SK-N-SH (cell line): Measurements from ENCODE around the gene ACTL10. TPM values are rescaled to one million over a fixed set of nuclear protein-coding genes. Genes with fewer than 3 reads are reported as not detected.
A peak's percentile ranks its signal among the peaks of the same experiment; 100 is the strongest.

ENCODE experiments used
- CTCF ChIA-PET: fragments of 300-600, 350-600 bp; formaldehyde crosslinking; extraction: SDS; loops from one replicate; lab custom pipeline; 2021; lab: Yijun Ruan, JAX
- POLR2A ChIA-PET: fragments of 350-600 bp; sonication (Branson Sonifier 250); formaldehyde crosslinking; extraction: SDS; loops from one replicate; lab custom pipeline; 2020; ENCODE audit warnings: antibody characterized with exemption, inconsistent platforms; lab: Yijun Ruan, JAX
- DNase-seq: peaks from one replicate; pipeline ENCODE4 v3.0.0; 2012
- H2AFZ ChIP-seq: fragments of 200-600 bp; sonication (generic); 2 replicates; pipeline ENCODE4 v1.8.1; 2016; ENCODE audit warnings: antibody characterized with exemption, mild to moderate bottlenecking, low read depth
- H3F3A ChIP-seq: fragments of 200-600 bp; sonication (generic); replicated peaks from 2 replicates; pipeline ENCODE3; 2016; ENCODE audit warnings: antibody characterized with exemption, mild to moderate bottlenecking; ENCODE audit not compliant: insufficient read depth
- H3K27ac ChIP-seq, 2 experiments: fragments of 200-500 bp in 1 of 2; fragments of 200-600 bp in 1 of 2; sonication (Bioruptor generic) in 1 of 2; sonication (generic), shearing (Covaris generic) in 1 of 2; 2 replicates each; pipeline versions ENCODE4 v1.5.1 to v1.6.1; 2014 to 2016; ENCODE audit warnings: low read depth in 2 of 2, inconsistent platforms in 1 of 2, low read length in 1 of 2, mild to moderate bottlenecking in 1 of 2, mixed read lengths in 1 of 2
- H3K27me3 ChIP-seq: fragments of 200-600 bp; sonication (generic), shearing (Covaris generic); 2 replicates; pipeline ENCODE4 v1.6.1; 2016; ENCODE audit warnings: mixed run types; ENCODE audit not compliant: insufficient read depth
- H3K36me3 ChIP-seq, 2 experiments: fragments of 200-500 bp in 1 of 2; fragments of 200-600 bp in 1 of 2; sonication (Bioruptor generic) in 1 of 2; sonication (generic) in 1 of 2; replicated peaks in 1 of 2; 2 replicates each; pipeline versions ENCODE3 to v1.5.1; 2014 to 2016; ENCODE audit warnings: low read length in 1 of 2, mild to moderate bottlenecking in 1 of 2; ENCODE audit not compliant: insufficient read depth in 2 of 2, control insufficient read depth in 1 of 2
- H3K4me1 ChIP-seq, 2 experiments: fragments of 200-500 bp in 1 of 2; fragments of 200-600 bp in 1 of 2; sonication (Bioruptor generic) in 1 of 2; sonication (generic), shearing (Covaris generic) in 1 of 2; 2 replicates each; pipeline versions ENCODE4 v1.5.1 to v1.6.1; 2014 to 2016; ENCODE audit warnings: low read depth in 1 of 2, low read length in 1 of 2, mixed run types in 1 of 2; ENCODE audit not compliant: insufficient read depth in 2 of 2, control insufficient read depth in 1 of 2
- H3K4me2 ChIP-seq: fragments of 200-600 bp; sonication (generic), shearing (Covaris generic); 2 replicates; pipeline ENCODE4 v1.6.1; 2017; ENCODE audit warnings: mixed run types
- H3K4me3 ChIP-seq, 2 experiments: fragments of 200-500 bp in 1 of 2; fragments of 200-600 bp in 1 of 2; sonication (Bioruptor generic) in 1 of 2; sonication (generic), shearing (Covaris generic) in 1 of 2; 2 replicates each; pipeline versions ENCODE4 v1.5.1 to v1.8.1; 2014 to 2016; ENCODE audit warnings: low read depth in 2 of 2, inconsistent platforms in 1 of 2, low read length in 1 of 2, mild to moderate bottlenecking in 1 of 2, mixed read lengths in 1 of 2, moderate library complexity in 1 of 2
- H3K79me2 ChIP-seq: fragments of 200-600 bp; sonication (generic); 2 replicates; pipeline ENCODE4 v1.8.1; 2017; ENCODE audit warnings: mild to moderate bottlenecking; ENCODE audit not compliant: insufficient read depth
- H3K9ac ChIP-seq: fragments of 200-600 bp; sonication (generic); 2 replicates; pipeline ENCODE4 v1.6.1; 2017; ENCODE audit warnings: mixed run types
- H3K9me2 ChIP-seq: fragments of 200-600 bp; sonication (generic); 2 replicates; pipeline ENCODE4 v1.6.1; 2017; ENCODE audit warnings: mixed run types
- H3K9me3 ChIP-seq: fragments of 200-600 bp; sonication (generic); 2 replicates; pipeline ENCODE4 v1.6.1; 2017; ENCODE audit warnings: mixed run types, mild to moderate bottlenecking, moderate library complexity
- H4K20me1 ChIP-seq: fragments of 200-600 bp; sonication (generic); 2 replicates; pipeline ENCODE4 v1.6.1; 2017; ENCODE audit warnings: mild to moderate bottlenecking, mixed run types; ENCODE audit not compliant: insufficient read depth
- ELF1 ChIP-seq: IDR thresholded peaks from 2 replicates; pipeline ENCODE4 v1.4.0; 2012
- FOXJ3 ChIP-seq: sonication (generic); formaldehyde crosslinking; IDR thresholded peaks from 2 replicates; pipeline ENCODE4 v1.5.1; 2020; ENCODE audit warnings: mild to moderate bottlenecking, missing genetic modification reagents
- GATA2 ChIP-seq: sonication (generic); formaldehyde crosslinking; IDR thresholded peaks from 2 replicates; pipeline ENCODE4 v1.5.0; 2020; ENCODE audit warnings: mild to moderate bottlenecking, missing genetic modification reagents
- MEF2A ChIP-seq: IDR thresholded peaks from 2 replicates; pipeline ENCODE4 v1.4.0; 2012; ENCODE audit warnings: low read depth, borderline replicate concordance
- RXRA ChIP-seq: IDR thresholded peaks from 2 replicates; pipeline ENCODE4 v1.4.0; 2012; ENCODE audit warnings: low read depth, mild to moderate bottlenecking, borderline replicate concordance
- SMC3 ChIP-seq: IDR thresholded peaks from 2 replicates; pipeline ENCODE4 v1.6.1; 2012; ENCODE audit warnings: low read depth, low read length, improper control_type of control experiment
- TAF1 ChIP-seq: IDR thresholded peaks from 2 replicates; pipeline ENCODE4 v1.6.1; 2012; ENCODE audit warnings: low read depth, mild to moderate bottlenecking, low read length, moderate library complexity, borderline replicate concordance
- WGBS: methylation state at CpG from one replicate; pipeline ENCODE4 v1.1.6; 2017; ENCODE audit warnings: low lambda C conversion rate; 5-methylcytosine and 5-hydroxymethylcytosine counted together
- polyA plus RNA-seq, 3 experiments: library from polyadenylated mRNA; depleted of rRNA; stranded (reverse); fragments of >200 nt; gene quantifications; 2 replicates each; pipeline ENCODE4 v1.2.3, GENCODE V29; 2012
- TF ChIP-seq, protein P1 (sequence below): IDR thresholded peaks from 2 replicates; pipeline ENCODE4 v1.4.0; 2012; ENCODE audit warnings: low read depth
- TF ChIP-seq, protein P2 (sequence below): IDR thresholded peaks from 2 replicates; pipeline ENCODE4 v1.6.1; 2012; ENCODE audit warnings: mild to moderate bottlenecking, low read depth, low read length, moderate library complexity
- TF ChIP-seq, protein P3 (sequence below): IDR thresholded peaks from 2 replicates; pipeline ENCODE4; 2012

The ACTL10 gene
- polyA plus RNA-seq, 1 of the 3 experiments (the other 2 are of a cell fraction) = 0.25 TPM

DNA sequence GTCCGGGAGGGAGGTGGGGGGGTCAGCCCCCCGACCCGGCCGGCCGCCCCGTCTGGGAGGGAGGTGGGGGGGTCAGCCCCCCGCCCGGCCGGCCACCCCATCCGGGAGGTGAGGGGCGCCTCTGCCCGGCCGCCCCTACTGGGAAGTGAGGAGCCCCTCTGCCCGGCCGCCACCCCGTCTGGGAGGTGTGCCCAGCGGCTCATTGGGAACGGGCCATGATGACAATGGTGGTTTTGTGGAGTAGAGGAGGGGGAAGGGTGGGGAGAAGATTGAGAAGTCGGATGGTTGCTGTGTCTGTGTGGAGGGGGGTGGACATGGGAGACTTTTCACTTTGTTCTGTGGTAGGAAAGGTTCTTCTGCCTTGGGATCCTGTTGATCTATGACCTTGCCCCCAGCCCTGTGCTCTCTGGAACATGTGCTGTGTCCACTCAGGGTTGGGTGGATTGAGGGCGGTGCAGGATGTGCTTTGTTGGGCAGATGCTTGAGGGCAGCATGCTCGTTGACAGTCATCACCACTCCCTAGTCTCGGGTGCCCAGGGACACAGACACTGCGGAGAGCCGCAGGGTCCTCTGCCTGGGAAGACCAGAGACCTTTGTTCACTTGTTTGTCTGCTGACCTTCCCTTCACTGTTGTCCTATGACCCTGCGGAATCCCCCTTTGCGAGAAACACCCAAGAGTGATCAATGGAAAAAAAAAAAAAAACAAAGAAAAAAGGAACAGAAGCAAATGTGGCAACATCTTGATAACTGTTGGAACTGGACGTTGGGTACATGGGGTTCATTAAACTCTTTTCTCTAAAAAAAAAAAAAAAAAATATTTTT, 35.1 kb downstream of the ACTL10 start:
- Histone ChIP-seq H3F3A (peaks cover 7% of the 10 kb centered on the region), H2AFZ (no peak overlapping the region), H3K27ac (peak overlapping the region in 1 of 2 experiments; percentile 8; a peak in 1 of 4 replicates)
- POLR2A ChIA-PET = interaction anchor here (1.3 kb wide), 1 partner anchor 18 kb away, joined by 3 read pairs; the partner anchor contains the start of gene PXMP4
- TF ChIP-seq MEF2A (no peak), TAF1 (no peak), RXRA (no peak), SMC3 (no peak), GATA2 (CRISPR knock-in tag) (no peak), FOXJ3 (CRISPR knock-in tag) (no peak), ELF1 (no peak)
- TF ChIP-seq, protein P1, sequence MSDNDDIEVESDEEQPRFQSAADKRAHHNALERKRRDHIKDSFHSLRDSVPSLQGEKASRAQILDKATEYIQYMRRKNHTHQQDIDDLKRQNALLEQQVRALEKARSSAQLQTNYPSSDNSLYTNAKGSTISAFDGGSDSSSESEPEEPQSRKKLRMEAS = no peak
- TF ChIP-seq, protein P2, sequence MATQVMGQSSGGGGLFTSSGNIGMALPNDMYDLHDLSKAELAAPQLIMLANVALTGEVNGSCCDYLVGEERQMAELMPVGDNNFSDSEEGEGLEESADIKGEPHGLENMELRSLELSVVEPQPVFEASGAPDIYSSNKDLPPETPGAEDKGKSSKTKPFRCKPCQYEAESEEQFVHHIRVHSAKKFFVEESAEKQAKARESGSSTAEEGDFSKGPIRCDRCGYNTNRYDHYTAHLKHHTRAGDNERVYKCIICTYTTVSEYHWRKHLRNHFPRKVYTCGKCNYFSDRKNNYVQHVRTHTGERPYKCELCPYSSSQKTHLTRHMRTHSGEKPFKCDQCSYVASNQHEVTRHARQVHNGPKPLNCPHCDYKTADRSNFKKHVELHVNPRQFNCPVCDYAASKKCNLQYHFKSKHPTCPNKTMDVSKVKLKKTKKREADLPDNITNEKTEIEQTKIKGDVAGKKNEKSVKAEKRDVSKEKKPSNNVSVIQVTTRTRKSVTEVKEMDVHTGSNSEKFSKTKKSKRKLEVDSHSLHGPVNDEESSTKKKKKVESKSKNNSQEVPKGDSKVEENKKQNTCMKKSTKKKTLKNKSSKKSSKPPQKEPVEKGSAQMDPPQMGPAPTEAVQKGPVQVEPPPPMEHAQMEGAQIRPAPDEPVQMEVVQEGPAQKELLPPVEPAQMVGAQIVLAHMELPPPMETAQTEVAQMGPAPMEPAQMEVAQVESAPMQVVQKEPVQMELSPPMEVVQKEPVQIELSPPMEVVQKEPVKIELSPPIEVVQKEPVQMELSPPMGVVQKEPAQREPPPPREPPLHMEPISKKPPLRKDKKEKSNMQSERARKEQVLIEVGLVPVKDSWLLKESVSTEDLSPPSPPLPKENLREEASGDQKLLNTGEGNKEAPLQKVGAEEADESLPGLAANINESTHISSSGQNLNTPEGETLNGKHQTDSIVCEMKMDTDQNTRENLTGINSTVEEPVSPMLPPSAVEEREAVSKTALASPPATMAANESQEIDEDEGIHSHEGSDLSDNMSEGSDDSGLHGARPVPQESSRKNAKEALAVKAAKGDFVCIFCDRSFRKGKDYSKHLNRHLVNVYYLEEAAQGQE = no peak
- TF ChIP-seq, protein P3, sequence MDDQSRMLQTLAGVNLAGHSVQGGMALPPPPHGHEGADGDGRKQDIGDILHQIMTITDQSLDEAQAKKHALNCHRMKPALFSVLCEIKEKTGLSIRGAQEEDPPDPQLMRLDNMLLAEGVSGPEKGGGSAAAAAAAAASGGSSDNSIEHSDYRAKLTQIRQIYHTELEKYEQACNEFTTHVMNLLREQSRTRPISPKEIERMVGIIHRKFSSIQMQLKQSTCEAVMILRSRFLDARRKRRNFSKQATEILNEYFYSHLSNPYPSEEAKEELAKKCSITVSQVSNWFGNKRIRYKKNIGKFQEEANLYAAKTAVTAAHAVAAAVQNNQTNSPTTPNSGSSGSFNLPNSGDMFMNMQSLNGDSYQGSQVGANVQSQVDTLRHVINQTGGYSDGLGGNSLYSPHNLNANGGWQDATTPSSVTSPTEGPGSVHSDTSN = no peak
- TF ChIP-seq, all 33 proteins: peak for 0
- H3K27me3 ChIP-seq = no peaks in the 10 kb centered on the region
- H3K4me1 ChIP-seq = peaks cover 4 to 22% of the 10 kb centered on the region in 2 experiments; a peak in 3 of 4 replicates
- no peaks in the 10 kb centered on the region for H3K79me2 ChIP-seq
- H3K9ac ChIP-seq = no peak overlapping the region
- H3K36me3 ChIP-seq = no peaks in the 10 kb centered on the region
- no peaks in the 10 kb centered on the region for H3K9me2 ChIP-seq
- CTCF ChIA-PET = interaction anchor here (1.6 to 2.7 kb wide), 2 partner anchors 31 to 367 kb away, joined by 4 to 9 read pairs; no protein-coding TSS in a partner anchor
- no peak overlapping the region for H3K4me3 ChIP-seq
- no peak for DNase-seq
- H3K9me3 ChIP-seq = no peaks in the 10 kb centered on the region
- WGBS = 82% methylated on average over 9 of the region's 27 CpGs
- no peaks in the 10 kb centered on the region for H4K20me1 ChIP-seq
- no peak overlapping the region for H3K4me2 ChIP-seq
